ENCODE results near the gene MYT1.

GRCh38 chr20:64219202-64219601 is 55.0 kb downstream of the MYT1 start:
- TF ChIP-seq POLR2A (IDR thresholded peaks at IDR 0.05; ENCODE audit: low read depth, low read length) (no peak), POLR2AphosphoS5 (IDR thresholded peaks at IDR 0.05; ENCODE audit: low read depth, low read length) (no peak), TAF1 (IDR thresholded peaks at IDR 0.05; ENCODE audit: borderline replicate concordance, low read depth, low read length) (no peak)
